ENCODE data around the gene CEMIP.

The CEMIP gene

DNA sequence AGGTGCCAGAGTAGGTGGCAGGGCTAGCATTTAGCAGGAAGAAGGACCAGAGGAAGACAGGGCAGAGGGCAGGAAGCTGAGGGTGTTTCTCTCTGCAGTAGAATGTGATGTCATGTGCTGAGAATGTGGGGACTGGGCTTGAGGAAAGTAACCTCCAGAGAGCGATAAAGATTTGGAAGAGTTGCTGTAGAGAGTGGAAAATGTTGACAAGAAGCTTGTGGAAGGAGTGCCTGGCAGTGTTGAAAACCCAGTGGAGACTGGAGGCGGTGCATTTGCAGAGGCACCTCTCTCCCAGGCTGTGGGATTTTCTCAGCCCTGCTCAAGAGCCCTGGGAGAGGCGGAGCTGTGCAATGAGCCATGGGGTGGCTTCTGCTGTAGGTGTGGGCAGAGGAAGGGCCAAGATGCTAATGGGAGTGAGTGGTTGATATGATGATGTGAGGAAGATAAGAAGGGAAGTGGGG is 155.6 kb downstream of the CEMIP start:
- DNase-seq: no peak
- Histone ChIP-seq H3K9me3 (no peaks in the 10 kb centered on the region), H3K36me3 (no peaks in the 10 kb centered on the region; the same call in 1 of the 2 replicates), H3K4me1 (no peaks in the 10 kb centered on the region), H3K27me3 (no peaks in the 10 kb centered on the region), H3K4me3 (ENCODE audit: low read depth, low read length) (no peak overlapping the region)
- TF ChIP-seq, protein P1, sequence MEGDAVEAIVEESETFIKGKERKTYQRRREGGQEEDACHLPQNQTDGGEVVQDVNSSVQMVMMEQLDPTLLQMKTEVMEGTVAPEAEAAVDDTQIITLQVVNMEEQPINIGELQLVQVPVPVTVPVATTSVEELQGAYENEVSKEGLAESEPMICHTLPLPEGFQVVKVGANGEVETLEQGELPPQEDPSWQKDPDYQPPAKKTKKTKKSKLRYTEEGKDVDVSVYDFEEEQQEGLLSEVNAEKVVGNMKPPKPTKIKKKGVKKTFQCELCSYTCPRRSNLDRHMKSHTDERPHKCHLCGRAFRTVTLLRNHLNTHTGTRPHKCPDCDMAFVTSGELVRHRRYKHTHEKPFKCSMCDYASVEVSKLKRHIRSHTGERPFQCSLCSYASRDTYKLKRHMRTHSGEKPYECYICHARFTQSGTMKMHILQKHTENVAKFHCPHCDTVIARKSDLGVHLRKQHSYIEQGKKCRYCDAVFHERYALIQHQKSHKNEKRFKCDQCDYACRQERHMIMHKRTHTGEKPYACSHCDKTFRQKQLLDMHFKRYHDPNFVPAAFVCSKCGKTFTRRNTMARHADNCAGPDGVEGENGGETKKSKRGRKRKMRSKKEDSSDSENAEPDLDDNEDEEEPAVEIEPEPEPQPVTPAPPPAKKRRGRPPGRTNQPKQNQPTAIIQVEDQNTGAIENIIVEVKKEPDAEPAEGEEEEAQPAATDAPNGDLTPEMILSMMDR (IDR thresholded peaks at IDR 0.05; ENCODE audit: low read depth, low read length): no peak

GRCh38 chr15:80936288-80937078 is 157.3 kb downstream of the CEMIP start:
- H3K9me3 ChIP-seq: no peaks in the 10 kb centered on the region
- DNase-seq: no peak
- H3K4me1 ChIP-seq: no peaks in the 10 kb centered on the region
- H3K4me3 ChIP-seq (ENCODE audit: low read depth, low read length): no peak overlapping the region
- H3K36me3 ChIP-seq: no peaks in the 10 kb centered on the region; the same call in none of the 2 replicates
- H3K27me3 ChIP-seq: no peaks in the 10 kb centered on the region
- TF ChIP-seq, protein P1 (IDR thresholded peaks at IDR 0.05; ENCODE audit: low read depth, low read length): no peak

- Histone ChIP-seq H3K4me1 (no peaks in the 10 kb centered on the region), H3K27me3 (no peaks in the 10 kb centered on the region), H3K9me3 (no peaks in the 10 kb centered on the region), H3K36me3 (no peaks in the 10 kb centered on the region; the same call in none of the 2 replicates), H3K4me3 (ENCODE audit: low read depth, low read length) (no peak overlapping the region)
- DNase-seq: no peak
- TF ChIP-seq, protein P1 (IDR thresholded peaks at IDR 0.05; ENCODE audit: low read depth, low read length): no peak
Measured at GRCh38 chr15:80937718-80938117, 158.5 kb downstream of the CEMIP start.

- TF ChIP-seq, protein P1 (IDR thresholded peaks at IDR 0.05; ENCODE audit: low read depth, low read length): no peak
- no peaks in the 10 kb centered on the region; the same call in none of the 2 replicates for H3K36me3 ChIP-seq
- no peak for DNase-seq
Measured at GRCh38 chr15:80939216-80939615, 160.0 kb downstream of the CEMIP start.

DNA sequence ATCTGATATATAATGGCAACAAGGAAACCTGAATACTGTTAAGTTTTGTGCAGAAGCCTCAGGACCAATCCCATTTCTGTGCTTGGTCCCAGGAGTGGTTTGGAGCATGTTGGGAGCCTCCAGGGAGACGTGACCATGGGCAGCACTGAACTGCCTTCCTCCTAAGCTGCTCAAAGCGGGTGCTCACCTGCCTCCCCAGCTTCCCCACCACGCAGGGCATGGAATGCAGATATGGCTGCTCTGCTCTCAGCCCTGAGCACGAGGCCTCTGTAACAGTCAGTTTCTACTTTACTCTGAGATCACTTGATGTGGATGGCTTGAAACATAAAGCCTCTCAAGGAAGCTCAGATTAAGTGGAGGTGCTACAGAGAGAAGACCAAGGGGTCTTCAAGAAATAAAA is 161.2 kb downstream of the CEMIP start:
- Histone ChIP-seq H3K9me3 (no peaks in the 10 kb centered on the region), H3K36me3 (no peaks in the 10 kb centered on the region; the same call in none of the 2 replicates), H3K4me1 (no peaks in the 10 kb centered on the region), H3K27me3 (no peaks in the 10 kb centered on the region), H3K4me3 (ENCODE audit: low read depth, low read length) (no peak overlapping the region)
- DNase-seq: no peak
- TF ChIP-seq, protein P1 (IDR thresholded peaks at IDR 0.05; ENCODE audit: low read depth, low read length): no peak

More at GRCh38 chr15:80939216-80939615, 160.0 kb downstream of the CEMIP start:
- H3K4me3 ChIP-seq (ENCODE audit: low read depth, low read length): no peak overlapping the region
- no peaks in the 10 kb centered on the region for H3K9me3 ChIP-seq
- no peaks in the 10 kb centered on the region for H3K4me1 ChIP-seq
- no peaks in the 10 kb centered on the region for H3K27me3 ChIP-seq

DNA sequence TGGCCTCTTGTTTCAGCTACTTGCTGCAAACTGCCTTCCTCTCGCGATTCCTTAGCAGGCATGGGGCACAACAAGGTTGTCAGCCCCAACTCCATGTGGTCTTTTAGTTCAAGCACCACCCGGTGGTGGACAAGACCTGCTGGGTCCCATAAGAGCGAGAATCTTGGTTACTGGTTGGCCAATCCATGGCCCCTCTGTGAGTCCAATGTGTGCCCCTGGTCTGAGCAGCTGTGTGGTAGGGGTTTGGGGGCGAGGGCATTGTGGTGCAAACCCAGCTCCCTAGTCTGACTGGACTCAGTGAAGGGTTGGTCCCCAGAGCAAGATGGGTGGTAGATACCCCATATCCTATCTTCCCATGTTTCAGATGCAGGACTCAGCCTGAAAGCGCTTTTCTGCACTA is 161.7 kb downstream of the CEMIP start:
- no peaks in the 10 kb centered on the region; the same call in none of the 2 replicates for H3K36me3 ChIP-seq
- TF ChIP-seq, protein P1 (IDR thresholded peaks at IDR 0.05; ENCODE audit: low read depth, low read length): no peak
- no peaks in the 10 kb centered on the region for H3K9me3 ChIP-seq
- no peaks in the 10 kb centered on the region for H3K27me3 ChIP-seq
- DNase-seq: no peak
- no peak overlapping the region for H3K4me3 ChIP-seq (ENCODE audit: low read depth, low read length)
- H3K4me1 ChIP-seq: no peaks in the 10 kb centered on the region
